Esophagus squamous epithelium (tissue), 5 donors: ENCODE data around the gene ADTRP. TPM values are rescaled to one million over a fixed set of nuclear protein-coding genes. Genes with fewer than 3 reads are reported as not detected.

Experiments
- DNase-seq: peaks from one replicate; lab custom pipeline; 2025; lab: John Stamatoyannopoulos, UW
- H3K27ac ChIP-seq, 4 donors: fragments of 200-600 bp; sonication (generic); one replicate each; pipeline ENCODE4 v1.5.1; 2016 to 2019; ENCODE audit warnings: mild to moderate bottlenecking in 1 of 4
- H3K27me3 ChIP-seq, 4 donors: fragments of 200-600 bp; sonication (generic); 1 replicate in 3 of 4; 2 replicates in 1 of 4; pipeline versions ENCODE4 v1.5.1 to v1.6.0; 2017 to 2021; ENCODE audit warnings: antibody characterized with exemption in 1 of 4
- H3K36me3 ChIP-seq, 3 donors: fragments of 200-600 bp; sonication (generic); one replicate each; pipeline ENCODE4 v1.5.1; 2016 to 2019
- H3K4me1 ChIP-seq, 3 donors: fragments of 200-600 bp; sonication (generic); one replicate each; pipeline ENCODE4 v1.5.1; 2017 to 2019
- H3K4me3 ChIP-seq, 4 donors: fragments of 200-600 bp; sonication (generic); 1 replicate in 3 of 4; 2 replicates in 1 of 4; pipeline ENCODE4 v1.5.1; 2016 to 2019; ENCODE audit warnings: mild to moderate bottlenecking in 2 of 4, moderate library complexity in 1 of 4
- H3K9me3 ChIP-seq, 3 donors: fragments of 200-600 bp; sonication (generic); one replicate each; pipeline ENCODE4 v1.5.1; 2016 to 2019
- CTCF ChIP-seq, 6 experiments: fragments of 450-650 bp in 4 of 6; fragments of 200-600 bp in 2 of 6; sonication (generic) in 2 of 6; IDR thresholded peaks; one replicate each; pipeline ENCODE4 v1.5.1; 2016 to 2019; ENCODE audit warnings: antibody characterized with exemption in 6 of 6, mild to moderate bottlenecking in 4 of 6, moderate library complexity in 4 of 6
- POLR2A ChIP-seq, 4 donors: fragments of 450-650 bp; IDR thresholded peaks; one replicate each; pipeline ENCODE4 v1.6.1; 2017; ENCODE audit warnings: antibody characterized with exemption in 4 of 4, mild to moderate bottlenecking in 4 of 4, moderate library complexity in 3 of 4
- WGBS, 2 donors: methylation state at CpG; one replicate each; pipeline ENCODE4 v1.1.5; 2018; 5-methylcytosine and 5-hydroxymethylcytosine counted together
- intact Hi-C: fragments of 100-400 bp; cut with DNase I; formaldehyde crosslinking; loops from one replicate; pipeline ENCODE4 v1.15.0; 2022
- total RNA-seq, 4 donors: library from RNA; depleted of rRNA; stranded (reverse); fragments of >200 nt; gene quantifications; one replicate each; pipeline ENCODE4 v1.1.0, GENCODE V29; 2016
- donor health status: DM: yes; HTN: yes; CAD: no.

Gene ADTRP
- total RNA-seq, 4 donors from 2014 or later: 0.76 to 2.5 (median 1.6) TPM

- Histone ChIP-seq H3K36me3 (no peaks in the 10 kb centered on the region), H3K9me3 (no peaks in the 10 kb centered on the region), H3K27me3 (no peaks in the 10 kb centered on the region), H3K4me3 (no peak overlapping the region), H3K4me1 (peaks cover 0 to 10% (median 0%) of the 10 kb centered on the region in 3 donors), H3K27ac (no peak overlapping the region)
- intact Hi-C loops: no loop called here
- no peak for DNase-seq
- TF ChIP-seq CTCF (IDR thresholded peaks at IDR 0.05) (no peak), POLR2A (IDR thresholded peaks at IDR 0.05) (no peak)
- WGBS, 2 donors: 78 to 82% methylated on average over 4 to 6 of the region's 6 CpGs
Measured at GRCh38 chr6:11779329-11780096, 910 bp upstream of the ADTRP start.

- H3K9me3 ChIP-seq: no peaks in the 10 kb centered on the region
- intact Hi-C loops: no loop called here
- H3K27ac ChIP-seq: no peak overlapping the region
- no peaks in the 10 kb centered on the region for H3K27me3 ChIP-seq
- no peak for DNase-seq
- no peaks in the 10 kb centered on the region for H3K36me3 ChIP-seq
- H3K4me3 ChIP-seq: no peak overlapping the region
- WGBS, 2 donors: 84 to 97% methylated on average over 2 of the region's 2 CpGs
- peaks cover 2 to 14% (median 4%) of the 10 kb centered on the region in 3 donors for H3K4me1 ChIP-seq
- no peak for TF ChIP-seq POLR2A (IDR thresholded peaks at IDR 0.05)
- no peak for TF ChIP-seq CTCF (IDR thresholded peaks at IDR 0.05)
Measured at GRCh38 chr6:11778036-11778435, 567 bp downstream of the ADTRP start.

- Histone ChIP-seq H3K36me3 (no peaks in the 10 kb centered on the region), H3K9me3 (no peaks in the 10 kb centered on the region), H3K27ac (no peak overlapping the region), H3K27me3 (no peaks in the 10 kb centered on the region), H3K4me1 (peaks cover 16 to 35% (median 22%) of the 10 kb centered on the region in 3 donors), H3K4me3 (no peak overlapping the region)
- no peak for DNase-seq
- 83 to 93% methylated on average over 7 to 8 of the region's 8 CpGs for WGBS, 2 donors
- intact Hi-C loops: no loop called here
- TF ChIP-seq CTCF (IDR thresholded peaks at IDR 0.05) (no peak), POLR2A (IDR thresholded peaks at IDR 0.05) (no peak)
Measured at GRCh38 chr6:11775791-11776409, 2.7 kb downstream of the ADTRP start.

GRCh38 chr6:11774426-11774825 is 4.2 kb downstream of the ADTRP start:
- TF ChIP-seq CTCF (IDR thresholded peaks at IDR 0.05) (no peak), POLR2A (IDR thresholded peaks at IDR 0.05) (no peak)
- Histone ChIP-seq H3K36me3 (no peaks in the 10 kb centered on the region), H3K27me3 (no peaks in the 10 kb centered on the region), H3K27ac (no peak overlapping the region), H3K4me3 (no peak overlapping the region), H3K9me3 (no peaks in the 10 kb centered on the region), H3K4me1 (peaks cover 29 to 49% (median 32%) of the 10 kb centered on the region in 3 donors)
- intact Hi-C loops: no loop called here
- WGBS, 2 donors: 74 to 95% methylated on average over 2 to 3 of the region's 4 CpGs
- DNase-seq: no peak

GRCh38 chr6:11773581-11773980 is 5.0 kb downstream of the ADTRP start:
- Histone ChIP-seq H3K27me3 (no peaks in the 10 kb centered on the region), H3K4me3 (no peak overlapping the region), H3K27ac (no peak overlapping the region), H3K36me3 (no peaks in the 10 kb centered on the region), H3K4me1 (peaks cover 29 to 48% (median 37%) of the 10 kb centered on the region in 3 donors), H3K9me3 (no peaks in the 10 kb centered on the region)
- DNase-seq: no peak
- TF ChIP-seq POLR2A (IDR thresholded peaks at IDR 0.05) (no peak), CTCF (IDR thresholded peaks at IDR 0.05) (no peak)
- WGBS, 2 donors: 91 to 100% methylated on average over 1 to 2 of the region's 2 CpGs
- intact Hi-C loops: no loop called here
